Dedifferentiated amniotic fluid mesenchymal stem cell (primary cell): ENCODE data around the gene ADGRB2.

Experiments used
- DNase-seq: peaks from one replicate; pipeline ENCODE4 v3.0.0-alpha.2; 2016; ENCODE audit errors: extremely low spot score

The ADGRB2 gene

DNA sequence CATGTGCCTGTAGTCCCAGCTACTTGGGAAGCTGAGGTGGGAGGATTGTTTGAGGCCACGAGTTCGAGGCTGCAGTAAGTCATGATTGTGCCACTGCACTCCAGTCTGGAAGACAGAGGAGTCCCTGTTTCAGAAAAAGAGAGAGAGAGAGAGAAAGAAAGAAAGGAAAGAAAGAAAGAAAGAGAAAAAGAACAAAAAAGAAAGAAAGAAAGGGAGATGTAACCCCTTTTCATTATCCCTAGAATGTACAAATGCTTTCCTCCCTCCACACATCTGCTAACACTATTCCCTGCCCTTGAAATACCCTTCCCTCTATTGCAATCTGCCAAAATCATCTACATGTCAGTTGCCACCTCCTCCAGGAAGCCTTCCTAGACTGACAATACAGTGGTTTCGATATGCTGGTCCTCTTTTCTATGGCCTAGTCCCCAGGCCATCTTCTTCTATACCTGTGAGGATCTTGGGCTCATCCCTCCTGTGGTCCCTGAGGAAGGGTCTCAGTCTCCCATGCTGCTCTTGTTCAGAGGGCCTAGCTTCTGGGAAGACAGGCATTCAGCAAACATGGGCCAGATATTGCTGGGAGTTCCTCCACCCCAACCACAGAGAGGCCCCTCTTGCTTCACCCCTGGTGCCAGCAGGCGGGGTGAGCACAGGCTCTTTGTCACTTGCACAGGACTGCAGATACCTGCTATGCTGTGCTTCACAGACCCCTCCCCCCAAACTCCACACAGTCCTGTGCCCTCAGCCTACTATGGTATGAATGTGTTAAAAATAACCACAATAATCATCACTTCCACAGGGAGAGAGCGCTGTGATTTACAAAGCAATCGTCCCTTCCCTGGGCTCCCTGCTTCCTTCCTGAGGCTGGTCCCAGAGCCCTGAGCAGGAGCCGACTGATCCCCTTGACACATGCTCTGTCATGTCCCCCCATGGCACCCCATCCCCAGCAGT, 14.1 kb downstream of the ADGRB2 start:
- no peak for DNase-seq

DNA sequence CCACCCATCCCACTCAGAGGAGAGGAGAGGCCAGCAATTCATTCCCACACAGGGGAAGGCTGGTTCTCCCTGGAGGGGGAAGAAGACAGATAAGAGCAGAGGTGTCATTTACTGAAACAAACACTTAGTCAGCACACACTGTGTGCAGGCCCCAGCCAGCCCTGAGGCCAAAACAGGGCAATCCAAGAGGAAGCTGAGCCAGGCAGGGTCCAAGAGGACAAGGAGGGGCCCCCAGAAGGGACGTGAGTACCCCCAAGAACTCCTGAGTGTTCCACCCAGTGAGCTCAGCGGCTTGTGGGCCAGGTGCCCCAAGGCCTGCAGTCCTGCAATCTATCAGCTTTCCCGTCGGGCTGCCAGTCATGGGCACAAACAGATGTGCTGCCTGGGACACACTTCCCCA, 15.8 kb downstream of the ADGRB2 start:
- DNase-seq, result no peak

DNA sequence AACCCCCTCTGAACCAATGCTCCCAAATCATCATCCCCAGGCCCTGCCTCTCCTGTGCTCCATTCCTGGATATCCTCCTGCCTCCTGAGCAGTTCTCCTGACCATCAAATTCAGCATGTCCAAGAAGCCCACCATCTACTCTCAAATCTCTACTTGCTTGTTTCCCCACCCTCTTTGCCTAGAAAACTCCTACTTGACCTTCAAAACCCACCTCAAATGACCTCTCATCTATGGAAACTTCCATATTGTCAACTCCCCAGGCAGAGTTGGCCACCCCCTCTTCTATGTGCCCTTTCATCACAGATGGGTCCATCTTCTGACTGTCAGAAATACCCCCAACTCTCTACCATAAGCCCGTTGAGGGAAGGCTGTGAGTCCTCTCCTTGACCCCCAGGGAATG, 16.8 kb downstream of the ADGRB2 start:
- no peak for DNase-seq

DNA sequence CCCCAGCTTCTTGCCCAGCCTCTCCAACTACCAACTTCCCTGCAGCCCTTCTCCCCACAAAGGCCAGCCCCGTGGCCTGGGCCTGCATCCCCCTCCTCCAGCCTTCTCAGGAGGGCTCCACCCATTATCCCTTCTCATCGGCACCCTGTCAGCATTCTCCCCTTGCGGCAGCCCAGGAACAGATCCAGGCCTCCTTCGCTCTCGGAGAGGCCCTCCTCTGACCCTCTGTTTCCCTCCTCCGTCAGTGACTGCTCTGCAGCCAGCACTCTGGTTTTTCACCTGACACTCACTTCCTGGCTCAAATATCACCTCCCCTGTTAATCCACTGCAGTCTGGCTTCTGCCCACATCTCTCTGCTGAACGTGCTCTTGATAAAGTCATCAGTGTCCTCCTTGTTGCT, 17.5 kb downstream of the ADGRB2 start:
- no peak for DNase-seq

DNA sequence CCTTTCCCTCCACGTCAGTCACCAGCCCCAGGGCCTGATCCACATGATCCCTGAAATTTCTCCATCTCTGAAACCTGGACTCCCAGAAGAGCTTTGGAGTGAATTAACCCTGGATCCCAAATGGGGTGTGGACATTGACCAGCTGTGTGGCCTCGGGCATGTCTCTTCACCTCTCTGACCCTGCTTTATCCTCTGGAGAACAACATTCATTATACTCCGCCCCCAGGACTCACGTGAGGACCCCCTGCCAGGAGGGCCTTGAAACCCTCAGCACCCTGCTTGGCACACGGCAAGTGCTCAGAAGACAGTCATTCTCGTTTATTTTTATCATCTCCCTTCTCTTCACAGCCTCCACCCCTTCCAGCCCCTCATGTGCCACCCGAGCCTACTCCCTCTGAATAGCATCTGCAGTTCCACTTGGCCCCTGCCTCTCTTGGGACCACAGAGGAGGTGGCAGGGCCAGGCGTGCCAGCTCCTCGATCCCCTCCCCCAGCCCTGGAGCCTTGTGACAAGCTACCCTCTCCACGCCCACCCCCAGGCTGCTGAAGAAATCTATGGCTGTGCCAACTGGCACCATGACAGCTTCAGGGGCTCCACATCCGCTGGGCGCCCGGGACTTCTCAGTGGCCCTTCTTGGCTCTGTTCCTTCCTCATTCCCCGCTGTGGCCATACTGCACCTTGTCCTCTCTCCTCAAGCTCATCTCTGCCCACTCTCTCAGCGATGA, 18.0 kb downstream of the ADGRB2 start:
- no peak for DNase-seq

DNA sequence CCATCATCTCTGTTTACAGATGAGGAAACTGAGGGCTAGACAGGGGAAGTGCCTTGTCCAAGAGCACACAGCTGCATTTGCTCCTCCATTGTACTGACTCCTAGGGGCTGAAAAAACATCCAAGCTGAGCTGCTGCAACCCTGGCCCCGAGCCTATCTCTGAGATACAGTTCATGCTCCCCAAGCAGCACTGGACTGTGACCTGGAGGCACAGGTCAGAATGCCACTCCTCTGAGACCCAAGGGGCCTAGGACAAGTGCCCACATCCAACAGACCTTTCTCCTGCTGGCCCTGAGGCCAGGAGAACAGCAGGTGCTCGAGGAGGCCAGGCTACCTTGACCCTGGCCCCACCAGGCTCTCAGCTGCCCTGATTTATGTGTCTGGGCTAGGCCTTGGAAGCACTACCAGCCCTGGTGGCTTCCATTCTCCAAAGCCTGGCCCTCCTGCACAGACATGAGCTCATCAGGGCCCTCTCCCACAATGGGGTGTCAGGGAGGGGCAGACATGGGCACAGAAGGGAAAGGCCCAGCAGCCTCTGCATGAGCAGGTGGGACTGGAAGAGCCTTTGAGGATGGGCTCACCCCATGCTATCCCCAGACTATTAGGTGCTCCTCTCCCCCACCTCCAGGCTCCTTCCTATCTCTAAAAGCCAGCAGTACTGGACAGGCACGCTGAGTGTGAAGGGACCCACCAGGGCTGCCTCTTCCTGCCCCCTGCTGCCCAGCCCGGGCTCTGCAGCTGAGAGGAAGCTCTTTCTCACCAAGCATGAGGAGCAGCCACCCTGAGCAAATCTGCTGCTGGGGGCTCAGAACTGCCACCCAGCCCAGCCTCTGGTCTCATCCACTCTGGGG, 18.8 kb downstream of the ADGRB2 start:
- DNase-seq, result peak; percentile 38

DNA sequence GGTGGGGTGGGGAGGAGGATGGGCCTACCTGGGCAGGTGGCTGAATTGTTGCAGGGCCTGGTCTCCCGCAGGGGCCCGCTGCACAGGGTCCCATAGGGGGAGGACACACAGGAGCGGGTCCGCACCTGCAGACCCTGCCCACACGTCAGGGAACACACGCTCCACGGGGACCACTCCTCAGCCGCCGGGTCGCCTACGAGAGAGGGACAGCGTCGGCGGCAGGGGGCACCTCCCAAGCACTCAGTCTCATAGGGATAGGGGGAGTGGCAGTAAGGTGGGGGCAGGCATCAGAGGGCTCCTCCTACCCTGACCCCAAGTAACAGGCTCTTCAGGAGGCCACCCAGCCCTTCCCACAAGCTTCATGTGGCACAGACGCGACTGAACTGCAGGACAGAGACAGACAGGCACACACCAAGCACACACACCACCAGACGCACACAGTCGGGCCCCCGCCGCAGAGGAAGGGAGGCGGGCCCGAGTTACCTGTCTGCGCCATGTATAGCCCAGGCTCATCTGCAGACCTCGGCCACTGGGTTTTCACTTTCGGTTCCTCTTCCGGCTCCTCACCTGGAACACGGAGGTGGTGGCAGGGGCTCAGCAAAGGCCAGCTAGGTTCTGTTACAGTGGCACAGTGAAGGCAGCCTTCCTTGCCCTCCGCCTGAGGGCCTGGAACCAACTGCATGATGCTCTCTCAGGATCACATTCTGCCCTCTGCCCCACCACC, 19.8 kb downstream of the ADGRB2 start:
- no peak for DNase-seq

DNA sequence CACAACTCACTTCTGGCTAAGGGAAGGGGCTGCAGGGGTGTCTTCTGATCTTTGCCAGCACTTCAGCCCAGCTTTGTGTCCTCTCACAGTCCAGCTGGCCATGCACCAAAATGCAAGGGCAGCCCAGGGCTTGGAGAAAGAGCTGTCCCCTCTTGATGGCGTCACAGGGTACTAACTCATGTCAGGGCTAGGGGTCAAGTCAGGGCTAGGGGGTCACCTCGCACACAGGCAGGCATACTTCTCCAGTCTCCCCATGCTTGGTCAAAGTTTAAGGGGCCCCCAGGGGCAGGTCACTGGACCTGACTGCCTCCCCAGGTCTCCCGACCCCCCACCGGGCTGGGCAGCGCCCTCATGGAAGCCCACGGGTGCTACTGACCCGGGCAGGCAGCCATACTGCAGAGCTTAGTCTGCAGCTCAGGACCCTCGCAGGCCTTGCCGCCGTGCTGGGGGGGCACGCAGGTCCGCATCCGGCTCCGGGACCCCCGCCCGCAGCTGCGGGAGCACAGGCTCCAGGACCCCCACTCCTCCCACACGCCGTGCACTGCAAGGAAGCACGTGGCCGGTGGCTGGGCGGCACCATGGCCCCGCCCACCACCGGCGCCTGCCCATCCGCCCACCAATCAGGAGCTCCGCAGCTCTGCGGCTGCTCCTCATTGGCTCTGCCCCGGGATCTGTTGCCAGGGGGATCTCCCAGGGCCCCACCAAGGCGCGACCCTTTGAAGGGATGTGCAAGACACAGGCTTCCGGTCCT, 21.5 kb downstream of the ADGRB2 start:
- no peak for DNase-seq

DNA sequence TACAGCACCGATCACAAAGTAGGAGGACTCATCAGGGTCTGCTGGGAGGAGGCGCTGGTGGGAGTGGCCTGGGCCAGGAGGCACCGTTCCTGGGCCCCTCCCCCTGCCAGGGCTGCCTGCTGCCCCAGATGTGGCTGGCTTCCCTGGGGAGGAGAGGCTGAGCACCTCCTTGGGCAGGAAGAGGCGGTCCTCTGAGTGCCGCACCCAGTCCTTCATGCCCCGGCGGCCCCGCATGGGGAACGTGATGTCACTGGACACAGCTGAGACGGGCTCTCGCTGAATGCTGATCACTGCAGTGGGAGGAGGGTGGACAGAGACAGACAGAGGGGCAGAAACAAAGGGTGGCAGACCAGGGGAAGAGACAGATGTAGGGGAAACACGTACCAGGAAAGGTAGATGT, 24.8 kb downstream of the ADGRB2 start:
- DNase-seq, result no peak

DNA sequence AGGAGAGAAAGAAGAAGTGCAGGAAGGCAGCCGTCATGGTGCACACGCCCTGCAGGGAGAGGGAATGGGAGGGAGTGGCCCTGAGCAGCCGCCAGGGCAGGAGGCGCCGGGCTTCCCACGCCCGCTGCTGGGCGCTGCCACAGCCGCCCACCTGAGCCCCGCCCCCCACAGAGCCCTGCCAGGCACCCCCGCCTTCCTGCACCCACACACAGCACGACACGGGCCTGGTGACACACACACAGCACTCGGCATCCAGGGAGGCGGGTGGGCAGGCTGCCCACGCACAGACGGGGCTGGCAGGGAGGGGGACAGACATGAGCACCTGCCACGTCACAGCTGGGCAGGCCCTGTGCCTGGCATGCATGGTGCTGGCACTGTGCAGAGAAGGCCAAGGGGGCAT, 27.5 kb downstream of the ADGRB2 start:
- no peak for DNase-seq

DNA sequence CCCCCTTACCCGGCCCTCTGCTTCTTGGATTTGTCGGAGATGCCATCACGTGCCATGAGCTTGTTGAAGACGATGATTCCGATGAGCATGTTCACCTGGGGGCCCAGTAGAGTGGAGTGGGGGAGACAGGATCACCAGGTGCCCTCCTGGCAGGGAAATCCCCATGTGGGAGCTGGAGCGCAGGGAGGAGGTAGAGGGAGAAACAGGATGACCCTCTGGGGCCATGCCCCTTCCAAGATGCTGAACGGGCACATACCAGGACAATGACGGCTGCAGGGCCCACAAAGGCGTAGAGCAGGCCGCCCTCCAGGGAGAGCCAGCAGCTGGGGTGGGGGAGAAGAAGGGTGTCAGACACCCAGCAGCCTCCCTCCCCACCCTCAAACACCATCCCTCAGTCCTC, 28.6 kb downstream of the ADGRB2 start:
- no peak for DNase-seq

DNA sequence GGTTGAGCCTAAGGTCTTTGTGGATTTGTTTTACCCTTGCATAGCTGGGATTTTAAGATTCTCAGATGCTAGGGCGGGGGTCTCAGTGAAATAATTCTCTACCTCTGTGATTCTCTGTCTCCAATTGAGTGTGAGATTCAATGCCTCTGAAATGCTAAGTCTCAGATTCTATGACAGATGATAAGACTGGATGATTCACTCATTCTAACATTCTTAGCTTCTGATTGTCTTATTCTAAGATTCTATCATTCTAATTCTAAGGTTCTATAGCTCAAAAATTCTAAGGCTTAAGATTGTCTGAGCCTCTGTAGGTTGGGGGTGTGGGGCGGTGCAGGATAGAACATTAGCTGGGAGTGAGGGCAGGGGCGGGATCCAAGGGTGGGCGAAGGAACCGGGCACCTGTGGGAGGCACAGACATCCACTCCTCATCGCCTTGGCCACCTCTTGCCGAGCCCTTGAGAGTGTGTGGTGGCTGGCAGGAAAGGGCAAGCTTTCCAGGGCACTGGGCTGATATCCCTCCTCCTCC, 29.5 kb downstream of the ADGRB2 start:
- no peak for DNase-seq

DNA sequence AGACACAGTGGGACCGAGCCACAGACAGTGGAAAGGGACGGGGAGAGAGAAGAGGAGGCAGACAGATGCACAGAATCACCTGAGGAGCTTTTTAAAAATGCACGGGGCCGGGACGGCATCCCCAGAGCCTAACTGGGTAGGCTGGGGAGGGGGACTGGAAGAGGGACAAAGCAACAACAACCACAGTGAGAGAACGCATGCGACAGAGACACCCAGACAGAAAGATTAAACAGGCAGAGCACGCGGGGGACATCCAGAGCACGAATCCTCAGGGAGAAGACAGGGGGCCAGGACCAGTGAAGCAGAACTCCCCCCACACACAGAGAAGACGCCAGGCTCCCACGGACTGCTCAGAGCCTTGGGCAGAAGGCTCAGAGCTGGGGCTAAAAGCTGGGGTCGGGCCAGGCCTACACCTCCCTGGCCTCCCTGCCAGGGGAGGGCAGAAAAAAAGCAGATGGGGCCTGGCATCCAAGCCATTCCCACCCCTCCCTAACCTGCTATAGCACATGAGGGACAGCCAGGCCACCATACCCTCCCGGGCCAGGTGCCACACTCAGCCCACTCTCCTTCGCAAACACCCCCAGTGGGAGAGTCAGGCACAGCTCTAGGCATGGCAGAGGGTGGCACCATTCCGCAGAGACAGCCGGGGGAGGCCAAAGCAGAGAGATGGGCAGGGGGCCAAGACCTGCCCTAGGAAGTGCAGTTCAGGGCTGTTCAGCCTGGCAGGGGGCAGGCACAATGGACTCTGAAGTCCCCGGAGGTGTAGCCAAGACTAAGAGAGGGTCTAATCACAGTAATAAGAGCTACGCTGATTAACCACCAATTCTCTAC, 30.5 kb downstream of the ADGRB2 start:
- DNase-seq, result no peak

DNA sequence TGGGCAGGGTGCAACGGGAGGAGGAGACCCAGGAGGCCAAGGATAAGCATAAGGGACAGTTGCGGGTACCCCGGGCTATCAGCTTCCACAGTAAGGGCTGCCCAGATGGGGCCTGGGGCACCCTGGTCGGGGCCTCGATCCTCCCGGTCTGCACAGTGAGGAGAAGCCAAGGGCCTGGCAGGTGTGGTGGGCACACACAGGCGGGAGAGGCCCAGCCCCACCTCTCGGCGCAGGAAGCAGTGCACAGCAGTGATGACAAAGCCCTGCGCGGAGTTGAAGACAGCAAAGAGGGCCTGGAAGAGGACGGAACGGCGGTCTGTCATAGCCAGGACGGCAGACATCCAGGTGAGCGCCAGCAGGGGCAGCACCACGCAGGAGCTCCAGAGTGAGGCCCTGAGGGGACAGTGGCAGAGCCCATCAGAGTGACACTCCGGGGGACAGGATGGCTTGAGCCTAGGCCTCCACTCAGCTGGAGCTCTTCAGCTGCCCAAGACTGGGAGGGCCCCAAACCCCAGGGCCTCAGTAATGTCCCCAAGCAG, 31.3 kb downstream of the ADGRB2 start:
- DNase-seq, result no peak

DNA sequence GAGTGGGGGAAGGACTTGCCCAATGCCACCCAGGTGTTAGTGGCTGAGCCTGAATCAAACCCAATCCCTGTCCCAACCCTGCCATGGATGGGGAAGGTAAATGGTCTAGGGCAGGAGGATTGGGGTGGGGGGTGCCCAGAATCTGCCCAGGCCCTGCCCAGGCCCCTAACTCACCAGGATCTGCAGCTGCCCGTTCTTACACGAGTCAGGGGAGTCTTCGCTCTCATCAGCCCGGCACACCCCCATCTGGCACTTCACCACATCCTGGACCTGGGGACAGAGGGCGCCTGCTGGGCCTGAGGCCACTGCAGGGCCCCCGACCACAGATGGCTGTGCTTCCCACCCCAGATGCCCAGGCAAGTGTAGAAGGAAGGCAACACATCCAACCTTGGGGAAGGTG, 31.8 kb downstream of the ADGRB2 start:
- DNase-seq, result no peak

DNA sequence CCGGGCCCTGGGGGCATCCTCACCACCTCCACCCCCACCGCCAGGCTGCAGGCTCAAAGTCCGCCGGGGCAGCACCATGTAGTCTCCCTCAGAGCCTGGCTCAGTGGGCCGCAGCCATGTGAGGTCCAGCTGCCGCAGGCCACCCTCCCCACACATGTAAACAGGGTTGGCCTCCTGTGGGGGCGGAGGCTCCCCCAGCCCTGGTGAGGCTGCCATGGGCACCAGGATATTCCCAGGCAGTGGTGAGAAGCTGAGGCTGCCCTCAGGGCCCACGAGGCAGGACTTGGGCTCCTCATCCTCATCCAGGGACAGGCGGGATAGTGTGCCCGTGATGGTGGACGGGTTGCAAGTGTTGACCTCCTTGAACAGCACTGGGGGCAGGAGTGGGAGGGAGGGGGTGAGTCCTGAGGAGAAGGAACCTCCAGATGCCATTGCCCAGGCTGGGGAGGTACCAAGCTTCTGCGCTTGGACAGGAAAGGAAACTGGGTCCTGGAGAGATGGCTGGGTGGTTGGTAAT, 33.0 kb downstream of the ADGRB2 start:
- no peak for DNase-seq

DNA sequence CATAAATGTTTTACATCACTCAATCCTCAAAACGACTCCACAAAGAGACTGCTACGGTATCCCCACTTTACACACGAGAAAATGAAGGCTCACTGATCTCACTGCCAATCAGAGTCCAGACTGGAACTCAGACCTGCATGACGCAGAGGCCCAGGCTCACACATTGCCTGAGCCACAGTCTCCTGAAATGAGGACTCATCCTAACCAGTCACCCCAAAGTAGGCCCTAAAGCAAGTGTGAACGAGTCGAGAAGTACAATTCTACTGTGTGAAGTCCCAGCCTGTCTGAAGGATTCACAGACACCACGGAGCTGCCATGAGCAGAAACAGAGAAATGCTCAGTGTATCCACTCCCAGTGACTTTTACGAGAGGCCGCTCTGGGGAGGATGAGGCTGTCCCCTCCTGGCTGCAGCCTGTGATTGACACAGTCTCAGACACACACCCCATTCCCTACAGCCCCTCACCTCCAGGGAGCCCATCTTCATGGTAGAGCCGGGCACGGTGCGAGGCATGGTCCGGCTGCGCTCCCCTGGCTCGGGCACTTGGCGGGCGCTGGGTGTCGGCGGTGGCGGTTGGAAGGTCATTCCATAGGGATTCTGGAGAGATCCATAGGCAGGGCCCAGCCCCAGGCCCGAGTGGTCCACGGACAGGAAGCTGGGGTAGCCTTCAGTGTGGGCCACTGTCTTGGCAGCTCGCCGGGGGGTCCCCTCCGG, 33.6 kb downstream of the ADGRB2 start:
- no peak for DNase-seq

DNA sequence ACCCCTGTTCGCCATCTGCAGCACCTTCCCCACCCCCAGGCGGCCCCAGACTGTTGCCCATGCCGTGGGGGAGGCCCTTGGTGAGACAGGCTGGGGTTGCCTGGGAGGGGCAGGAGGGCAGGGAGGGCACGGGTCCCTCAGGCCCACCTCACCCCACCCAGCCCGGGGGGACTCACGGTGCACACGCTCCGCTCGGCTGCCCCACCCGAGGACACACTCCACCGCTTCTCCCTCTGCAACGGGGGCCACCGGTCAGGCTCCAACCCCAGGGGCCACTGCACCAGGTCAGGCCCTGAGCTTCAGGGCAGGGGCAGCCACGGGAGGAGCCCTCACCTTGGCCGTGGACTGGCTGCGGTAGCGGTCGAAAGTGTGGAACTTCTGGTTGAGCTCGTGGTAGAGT, 36.3 kb downstream of the ADGRB2 start:
- no peak for DNase-seq
